Measurements from ENCODE around the gene SDE2.
"Not testable (repeated sequence)": the region's sequence is repeated elsewhere in the genome, so short reads cannot be mapped to it uniquely, and the experiment has no call there.

The SDE2 gene

DNA sequence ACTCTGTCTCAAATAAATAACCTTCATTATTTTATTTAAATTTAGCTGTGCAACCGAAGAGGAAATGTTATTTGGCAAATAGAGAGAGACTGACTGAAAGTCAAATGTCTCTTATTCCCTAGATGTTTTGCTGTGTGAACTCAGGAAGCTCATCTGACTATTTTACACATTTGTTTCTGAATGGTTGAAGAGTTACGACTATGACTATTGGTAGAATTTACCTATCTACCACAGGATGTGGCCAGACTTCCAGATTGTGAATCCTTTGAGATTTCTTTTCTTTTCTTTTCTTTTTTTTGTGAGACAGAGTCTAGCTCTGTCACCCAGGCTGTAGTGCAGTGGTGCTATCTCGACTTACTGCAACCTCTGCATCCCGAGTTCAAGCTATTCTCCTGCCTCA, 5.3 kb upstream of the SDE2 start:
- DNase-seq = no peak

DNA sequence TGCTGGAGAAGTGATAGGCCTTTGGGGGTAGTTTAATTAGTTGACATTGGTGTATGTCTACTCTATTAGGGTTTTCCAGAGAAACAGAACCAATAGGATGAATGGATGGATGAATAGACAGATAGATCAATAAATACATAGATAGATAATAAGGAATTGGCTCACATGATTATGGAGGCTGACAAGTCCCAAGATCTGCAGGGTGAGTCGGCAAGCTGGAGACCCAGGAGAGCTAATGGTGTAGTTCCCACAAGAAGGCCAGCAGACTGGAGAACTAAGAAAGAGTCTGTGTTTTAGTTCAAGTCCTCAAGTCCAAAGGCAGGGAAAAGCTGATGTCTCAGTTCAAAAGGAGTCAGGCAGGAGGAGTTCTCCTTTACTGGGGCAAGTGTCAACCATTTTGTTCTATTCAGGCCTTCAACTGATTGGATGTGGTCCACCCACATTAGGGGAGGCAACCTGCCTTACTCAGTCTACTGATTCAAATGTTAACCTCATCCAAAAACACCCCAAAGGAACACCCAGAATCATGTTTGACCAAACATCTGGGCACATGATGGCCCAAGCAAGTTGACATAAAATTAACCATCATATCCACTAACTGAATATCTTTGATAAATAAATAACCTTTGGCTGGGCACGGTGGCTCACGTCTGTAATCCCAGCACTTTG, 4.5 kb upstream of the SDE2 start:
- DNase-seq = no peak

DNA sequence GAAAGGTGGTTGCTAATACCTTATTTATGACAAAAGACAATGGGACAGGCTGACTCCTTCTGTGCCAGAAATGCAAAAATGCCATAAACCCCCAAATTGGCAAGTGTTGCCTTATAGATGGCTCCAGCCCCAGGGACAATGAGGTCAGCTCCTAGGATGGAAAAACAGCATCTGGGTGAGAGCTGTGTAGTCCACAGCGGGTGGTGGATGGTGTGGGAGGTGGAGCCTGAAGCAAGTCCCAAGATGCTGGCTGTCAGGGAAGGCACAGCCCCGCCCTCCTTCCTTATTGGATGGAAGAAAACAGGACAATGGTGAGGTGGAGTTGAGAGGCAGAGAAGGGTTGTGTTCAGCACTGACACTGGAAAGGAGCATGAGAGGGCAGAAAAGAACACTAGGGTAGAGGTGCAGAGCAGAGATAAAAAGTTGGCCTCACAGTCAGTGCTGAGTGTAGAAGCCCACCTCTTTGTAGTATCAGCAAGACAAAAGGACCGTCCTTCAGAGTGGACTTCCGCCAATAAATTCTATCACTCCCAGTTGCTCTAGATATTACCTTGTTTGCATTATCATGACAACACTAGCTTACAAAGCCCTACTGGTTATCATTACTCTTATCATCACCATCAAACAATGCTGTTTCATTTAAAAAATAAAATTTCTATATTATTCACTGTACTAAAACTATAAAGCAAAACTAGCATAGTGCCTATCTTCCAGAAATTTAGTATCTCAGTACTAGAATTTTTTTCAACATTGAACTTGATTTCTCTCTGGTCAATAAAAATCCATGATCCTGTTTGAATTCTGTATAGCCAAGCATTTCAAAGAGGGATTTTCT, 3.7 kb upstream of the SDE2 start:
- no peak for DNase-seq

DNA sequence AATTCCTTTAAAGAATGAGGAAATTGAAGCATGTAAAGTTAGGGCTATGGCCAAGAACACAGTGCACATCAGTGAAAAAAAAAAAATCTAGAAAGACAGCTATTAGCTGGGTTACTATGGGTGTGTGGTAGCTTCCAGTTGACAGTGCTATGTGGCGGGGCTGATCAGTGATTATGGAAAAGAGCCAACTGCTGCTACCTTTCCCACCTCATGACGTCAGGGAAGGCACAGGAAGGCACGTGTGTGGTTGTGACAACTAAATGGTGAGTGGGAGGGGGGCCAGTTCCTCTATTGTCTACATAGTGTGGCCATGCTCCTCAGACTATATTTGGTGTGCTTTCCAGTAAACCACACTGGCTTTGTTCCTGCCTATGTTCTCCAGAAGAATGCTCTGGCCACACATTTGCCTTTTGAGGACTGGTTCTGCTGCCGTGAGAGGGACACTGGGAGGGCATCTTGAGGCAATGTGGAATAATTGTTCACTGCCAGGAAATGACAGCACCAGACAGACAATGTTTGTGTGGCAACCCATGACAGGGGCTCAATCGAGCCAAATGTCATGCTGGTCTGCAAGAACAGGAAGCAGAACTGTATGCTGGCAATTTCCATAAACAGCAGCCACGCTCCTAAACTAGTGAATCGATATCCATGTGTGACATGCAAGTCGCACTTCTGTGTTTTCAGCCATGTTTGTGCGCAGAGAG, 3.0 kb upstream of the SDE2 start:
- DNase-seq = peak; percentile 49

DNA sequence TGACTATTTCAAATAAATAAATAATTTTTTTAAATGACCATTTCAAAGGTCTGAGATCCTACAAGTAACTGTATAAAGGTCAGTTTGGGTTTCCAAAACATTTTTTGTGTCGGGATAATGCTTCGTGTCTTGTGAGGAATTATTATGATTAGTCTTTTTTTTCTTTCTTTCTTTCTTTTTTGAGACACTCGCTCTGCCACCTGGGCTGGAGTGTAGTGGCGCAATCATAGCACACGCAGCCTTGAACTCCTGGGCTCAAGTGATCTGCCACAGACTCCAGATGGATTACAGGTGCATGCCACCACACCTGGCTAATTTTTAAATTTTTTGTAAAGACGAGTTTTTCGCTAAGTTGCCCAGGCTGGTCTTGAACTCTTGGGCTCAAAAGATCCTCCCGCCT, 1.9 kb upstream of the SDE2 start:
- no peak for DNase-seq

DNA sequence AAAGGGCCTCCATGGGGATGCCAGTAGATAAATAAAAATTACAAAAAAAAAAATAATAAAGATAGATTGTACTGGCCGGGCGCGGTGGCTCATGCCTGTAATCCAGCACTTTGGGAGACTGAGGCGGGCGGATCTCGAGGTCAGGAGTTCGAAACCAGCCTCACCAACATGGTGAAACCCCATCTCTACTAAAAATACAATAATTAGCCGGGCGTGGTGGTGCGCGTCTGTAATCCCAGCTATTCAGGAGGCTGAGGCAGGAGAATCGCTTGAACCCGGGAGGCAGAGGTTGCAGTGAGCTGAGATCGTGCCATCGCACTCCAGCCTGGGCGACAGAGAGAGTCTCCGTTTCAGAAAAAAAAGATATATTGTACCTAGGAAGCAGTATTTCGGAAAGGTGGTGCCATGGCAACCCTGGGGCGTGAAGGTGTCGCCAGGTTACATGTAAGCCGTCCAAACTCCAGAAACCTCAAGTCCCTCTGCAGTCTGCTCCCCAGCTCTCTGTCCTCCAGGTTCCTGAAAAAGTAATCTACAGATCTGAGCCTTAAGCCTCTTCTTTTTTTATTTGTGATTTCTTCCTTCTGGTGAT, 1.4 kb upstream of the SDE2 start:
- DNase-seq = not testable (repeated sequence)

DNA sequence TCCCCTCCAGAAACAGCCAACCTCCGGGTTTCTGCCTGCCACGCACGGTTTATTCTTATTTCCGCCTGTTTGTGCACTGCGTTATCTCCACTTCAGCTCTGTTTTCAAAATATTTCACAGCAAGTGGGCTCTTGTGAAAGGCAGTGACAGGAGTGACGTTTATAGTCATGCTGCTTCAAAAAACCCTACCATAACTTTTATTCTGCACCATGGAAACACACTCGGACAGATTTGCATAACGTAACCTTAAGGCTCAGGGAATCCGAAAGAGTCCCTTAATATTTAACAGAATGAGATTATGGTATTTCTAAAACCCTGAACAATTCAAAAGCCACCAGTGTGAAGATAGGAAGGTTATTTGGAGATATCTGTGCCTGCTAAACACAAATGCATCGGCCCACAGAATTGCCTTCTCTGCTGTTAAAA, 782 bp upstream of the SDE2 start:
- DNase-seq = no peak

DNA sequence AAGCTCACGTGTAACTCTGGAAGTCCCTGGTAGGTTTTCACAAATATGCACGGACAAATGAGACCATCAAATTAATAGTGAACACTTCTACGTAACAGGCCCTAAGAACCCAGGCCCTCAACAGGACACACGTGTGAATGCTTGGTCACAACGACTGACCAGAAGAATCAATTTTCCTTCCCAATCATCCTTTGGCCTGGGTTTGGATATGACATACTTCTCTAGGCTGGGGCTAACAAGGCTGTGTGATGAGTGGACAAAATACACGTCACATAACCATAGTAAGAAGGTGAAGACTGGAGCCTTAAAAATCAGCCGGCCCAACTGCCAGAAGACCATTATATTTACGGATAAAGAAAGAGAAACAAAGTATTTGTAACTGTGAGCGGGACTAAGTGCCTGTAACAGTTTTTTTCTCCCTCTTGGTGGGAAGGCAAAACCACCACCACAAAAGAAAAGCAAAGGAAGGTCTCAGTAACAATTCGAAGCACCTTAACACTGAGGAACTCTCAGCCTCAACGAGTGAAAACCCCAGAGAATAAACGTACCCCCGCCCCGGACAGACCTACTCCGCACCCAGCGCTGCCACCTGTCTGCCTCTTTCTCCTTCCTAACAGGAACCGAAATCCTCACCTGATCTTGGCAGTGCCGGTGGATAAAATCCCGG, 450 bp downstream of the SDE2 start:
- no peak for DNase-seq

DNA sequence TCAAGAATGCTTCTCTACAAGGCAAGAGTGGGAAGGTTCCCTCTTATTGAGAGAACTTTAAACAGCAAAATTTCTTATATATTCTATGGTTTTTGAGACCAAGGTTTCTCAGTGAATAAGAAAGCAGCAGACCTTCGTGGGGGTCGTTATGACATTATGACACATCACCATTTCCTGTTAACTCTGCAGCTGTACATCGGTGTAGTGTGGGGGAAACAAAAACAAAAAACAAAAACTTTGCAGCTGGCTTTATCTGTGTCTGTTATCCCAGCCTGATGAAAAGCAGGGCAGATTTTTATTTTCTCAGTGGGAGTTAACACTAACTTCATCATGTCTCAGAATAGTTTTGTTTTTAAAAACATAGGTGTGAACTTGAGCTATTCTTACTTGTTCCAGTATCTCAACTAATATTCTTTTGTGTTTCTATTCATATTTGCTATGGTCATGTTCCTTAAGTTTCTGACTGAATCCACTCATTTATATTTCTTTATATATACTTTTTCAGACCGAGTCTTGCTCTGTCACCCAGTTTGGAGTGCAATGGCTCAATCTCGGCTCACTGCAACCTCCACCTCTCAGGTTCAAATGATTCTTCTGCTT, 2.1 kb downstream of the SDE2 start:
- DNase-seq = no peak

DNA sequence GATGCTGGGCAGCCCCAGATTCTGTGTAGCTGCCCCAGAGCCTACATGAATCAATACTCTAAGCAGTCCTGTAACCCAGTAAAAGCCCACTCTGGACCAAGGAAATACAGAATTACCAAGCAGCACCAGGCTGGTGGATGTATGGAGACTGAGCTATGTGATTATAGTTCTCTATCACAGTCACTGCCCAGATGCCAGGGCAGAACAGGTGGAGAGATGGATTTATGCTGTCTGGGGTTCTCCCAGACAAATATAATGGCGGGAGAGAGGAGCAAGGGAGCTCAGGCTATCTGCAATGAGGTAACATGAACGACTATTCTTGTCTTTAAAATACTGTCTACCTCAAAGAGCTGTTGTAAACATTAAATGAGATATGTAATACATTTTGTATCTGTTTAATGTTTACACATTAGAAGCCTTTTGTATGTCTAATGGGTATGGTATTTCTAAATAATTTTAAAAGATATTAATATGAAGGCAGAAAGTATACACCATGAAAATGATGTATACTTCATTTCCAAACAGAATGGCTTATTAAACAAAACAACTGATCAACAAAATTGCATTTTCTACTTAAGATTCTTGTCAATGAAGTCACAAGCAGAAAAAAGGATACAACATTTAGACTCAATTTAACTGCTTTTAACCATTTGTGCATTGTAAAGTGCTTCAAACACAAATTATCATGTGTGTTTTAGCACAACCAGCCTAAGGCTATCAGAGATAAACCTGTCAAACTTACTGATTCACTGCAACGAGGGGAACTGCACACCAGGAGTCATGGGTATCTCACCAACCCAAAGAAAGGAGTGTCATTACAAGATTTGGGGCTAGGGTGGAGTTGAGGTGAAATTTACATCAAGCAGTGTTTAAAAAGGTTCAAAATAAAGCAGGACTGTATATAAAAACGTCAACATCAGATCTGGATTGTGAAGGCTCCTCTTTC, 3.0 kb downstream of the SDE2 start:
- no peak for DNase-seq

DNA sequence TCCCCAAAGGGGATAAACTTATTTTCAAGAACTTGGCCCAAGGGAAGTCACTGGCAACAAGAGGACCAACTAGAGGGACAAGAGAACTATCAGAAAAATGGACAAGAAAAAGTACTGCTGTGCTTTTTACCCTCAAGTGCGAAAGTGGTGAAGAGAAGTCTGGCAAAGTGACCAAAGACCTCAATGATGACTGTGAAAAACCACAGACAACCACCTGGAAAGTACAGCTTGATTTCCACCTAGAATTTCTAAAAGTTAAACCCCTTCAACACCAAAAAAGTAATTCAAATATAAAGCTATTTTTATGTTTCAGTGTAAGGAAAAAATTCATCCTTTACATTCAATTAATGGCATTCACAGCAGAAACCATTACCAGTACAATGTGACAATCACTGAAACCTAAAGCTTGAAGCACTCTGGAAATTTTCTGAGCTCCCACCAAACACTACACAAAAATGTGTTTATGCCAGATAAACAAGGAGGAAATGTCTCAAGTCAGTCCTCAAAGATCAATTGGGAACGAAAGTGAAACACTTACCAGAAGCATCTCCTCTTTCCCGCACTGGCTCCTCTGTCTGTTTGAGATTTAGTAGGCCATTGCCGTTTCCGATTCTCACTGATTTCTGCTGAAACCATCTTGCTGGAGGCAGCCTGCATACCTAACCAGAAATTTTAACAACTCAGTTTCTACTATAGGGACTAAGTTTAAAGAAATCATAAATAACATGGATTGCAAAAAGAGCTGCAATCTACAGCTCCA, 8.3 kb downstream of the SDE2 start:
- no peak for DNase-seq

DNA sequence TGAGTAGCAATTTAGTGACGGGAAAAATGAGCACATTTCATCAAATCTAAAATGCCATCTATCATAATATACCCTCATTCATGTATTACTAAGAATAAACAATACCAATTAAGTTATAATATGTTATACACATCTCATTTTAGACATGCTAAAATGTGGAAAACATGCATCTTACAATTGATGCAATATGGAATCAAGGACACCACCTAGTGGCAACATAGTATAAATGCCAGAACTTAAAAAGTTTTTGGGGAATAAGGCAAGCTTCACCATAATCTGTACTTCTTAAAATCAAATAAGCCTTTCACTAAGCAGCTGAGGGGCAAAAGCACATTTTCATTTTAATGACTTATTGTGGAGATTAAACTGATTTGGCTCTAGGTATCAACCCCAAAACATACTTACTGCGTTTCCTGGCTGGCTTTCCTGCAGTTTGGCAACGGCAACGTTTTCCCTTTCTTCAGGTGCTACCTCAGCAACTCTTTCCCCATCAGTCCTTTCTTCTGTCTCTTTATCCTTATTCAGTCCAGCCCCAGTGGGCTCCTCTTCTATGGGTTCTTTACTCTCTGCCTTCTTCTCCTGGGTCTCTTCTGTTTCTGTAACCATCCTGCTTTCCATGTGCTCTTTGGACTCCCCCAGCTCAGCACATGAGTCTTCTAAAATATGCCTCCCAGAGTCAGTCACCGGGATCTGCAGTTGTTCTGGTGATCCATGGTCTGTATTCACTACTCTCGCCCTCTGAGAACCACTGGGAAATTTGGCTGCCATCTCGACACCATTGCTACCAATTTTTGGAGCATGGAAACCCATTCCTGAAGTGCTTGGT, 11.4 kb downstream of the SDE2 start:
- DNase-seq = no peak

DNA sequence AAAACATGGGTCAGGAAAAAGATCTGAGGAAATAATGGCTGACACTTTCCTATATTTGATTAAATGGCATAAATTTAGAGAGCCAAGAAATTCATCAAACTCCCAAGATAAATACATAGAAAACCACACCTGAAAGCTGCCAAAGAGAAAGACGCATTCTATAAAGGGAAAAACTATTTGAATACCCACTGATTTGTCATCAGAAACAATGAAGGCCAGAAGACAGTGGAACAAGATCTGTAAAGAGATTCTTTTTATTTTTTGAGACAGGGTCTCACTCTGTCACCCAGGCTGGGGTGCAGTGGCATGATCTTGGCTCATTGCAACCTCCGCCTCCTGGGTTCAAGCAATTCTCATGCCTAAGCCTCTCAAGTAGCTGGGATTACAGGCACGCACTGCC, 17.4 kb downstream of the SDE2 start:
- DNase-seq = no peak

DNA sequence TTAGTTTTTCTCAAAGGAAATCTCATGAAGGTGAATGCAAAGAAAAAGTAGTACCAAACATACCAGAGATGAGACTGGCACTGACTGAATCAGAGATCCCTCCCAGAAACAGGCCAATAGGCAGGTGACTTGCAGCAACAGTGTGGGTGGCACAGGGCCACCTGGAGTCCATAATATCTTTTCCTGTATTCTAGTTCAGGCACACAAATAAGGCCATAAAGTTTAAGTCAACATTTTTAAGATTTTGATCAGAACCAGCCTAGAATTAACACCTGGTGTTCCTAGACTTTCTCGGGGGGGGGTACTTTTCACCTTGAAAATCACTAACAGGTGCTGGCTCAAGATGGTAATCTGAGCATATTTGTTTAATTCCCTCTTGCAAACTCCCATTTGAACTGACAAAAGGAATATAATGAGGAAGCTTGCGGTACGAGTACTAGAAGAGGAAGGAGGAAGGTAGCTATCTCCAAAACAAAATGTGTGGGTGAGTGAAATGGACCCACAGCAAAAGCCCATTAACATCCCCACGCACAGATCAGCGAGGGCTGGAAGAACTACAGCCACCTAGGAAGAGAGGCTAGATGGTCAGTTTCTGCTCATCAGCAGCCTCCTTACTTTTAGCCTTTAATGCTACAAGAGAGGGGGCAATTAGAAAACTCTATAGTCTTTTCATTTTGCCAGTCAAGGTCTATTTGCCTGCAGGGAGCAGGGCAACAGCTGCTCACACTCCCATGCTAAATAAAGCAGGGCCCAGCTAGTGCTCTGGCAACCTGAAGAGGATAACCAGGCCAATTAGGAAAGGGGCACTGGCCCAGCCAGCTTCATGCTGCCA, 18.9 kb downstream of the SDE2 start:
- no peak for DNase-seq

DNA sequence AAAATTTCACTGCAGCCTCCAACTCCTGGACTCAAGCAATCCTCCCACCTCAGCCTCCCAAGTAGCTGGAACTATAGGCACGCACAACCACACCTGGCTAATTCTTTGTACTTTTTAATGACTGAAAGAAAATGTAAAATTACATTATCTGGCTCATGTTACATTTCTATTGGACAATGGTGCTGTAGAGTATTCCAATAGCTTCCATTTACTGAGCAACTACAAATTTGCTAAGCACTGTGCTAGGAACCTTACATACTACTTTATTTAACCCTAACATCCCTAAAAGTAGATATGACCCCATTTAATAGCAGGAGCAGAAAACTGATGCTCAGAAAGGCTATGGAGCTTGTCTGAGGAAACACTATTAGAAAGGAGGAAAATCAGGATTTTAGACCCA, 19.7 kb downstream of the SDE2 start:
- DNase-seq = no peak

DNA sequence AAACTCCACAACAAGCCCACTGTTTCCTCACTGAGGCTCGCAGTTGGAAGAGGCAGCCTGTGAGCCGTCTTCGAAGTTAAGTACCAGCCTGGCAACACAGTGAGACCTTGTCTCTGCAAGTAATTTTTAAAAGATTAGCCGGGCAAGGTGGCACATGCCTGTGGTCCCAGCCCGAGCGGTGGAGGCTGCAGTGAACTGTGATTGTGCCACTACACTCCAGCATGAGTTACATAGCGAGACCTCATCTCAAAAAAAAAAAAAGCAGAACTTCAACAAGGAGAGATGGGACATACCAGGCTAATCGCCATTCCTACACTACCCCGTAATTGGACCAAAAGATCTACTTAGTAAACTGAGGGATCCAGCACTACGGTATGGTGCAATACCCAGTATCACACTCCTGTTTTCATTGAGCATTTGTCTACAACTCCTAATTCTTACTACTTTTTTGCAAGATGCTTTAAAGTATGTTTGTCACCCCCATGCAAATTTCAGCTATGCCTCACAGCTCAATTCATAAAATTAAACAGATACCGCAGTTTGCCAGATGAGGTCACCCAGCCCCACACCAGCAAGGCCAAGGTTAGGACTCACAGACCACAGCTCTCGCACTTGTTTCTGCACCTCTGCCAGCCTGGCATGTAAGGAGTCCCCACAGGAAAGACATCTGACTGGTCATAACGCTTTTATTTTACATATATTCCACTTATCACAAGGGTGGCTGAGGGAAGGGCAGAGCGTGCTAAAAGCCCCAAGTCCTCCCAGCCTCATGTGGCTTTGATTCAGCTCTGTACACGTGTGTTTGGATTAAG, 21.0 kb downstream of the SDE2 start:
- no peak for DNase-seq

DNA sequence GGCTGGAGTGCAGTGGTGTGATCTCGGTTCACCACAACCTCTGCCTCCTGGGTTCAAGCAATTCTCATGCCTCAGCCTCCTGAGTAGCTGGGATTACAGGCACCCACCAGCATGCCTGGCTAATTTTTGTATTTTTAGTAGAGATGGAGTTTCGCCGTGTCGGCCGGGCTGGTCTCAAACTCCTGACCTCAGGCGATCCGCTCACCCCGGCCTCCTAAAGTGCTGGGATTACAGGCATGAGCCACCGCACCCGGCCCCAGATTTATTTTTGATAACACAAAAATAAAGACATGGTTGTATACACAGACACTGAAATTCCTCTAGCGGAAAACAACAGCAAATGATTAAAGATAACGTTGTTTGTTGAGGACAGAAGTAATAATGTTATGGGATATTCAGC, 24.0 kb downstream of the SDE2 start:
- DNase-seq = not testable (repeated sequence)

DNA sequence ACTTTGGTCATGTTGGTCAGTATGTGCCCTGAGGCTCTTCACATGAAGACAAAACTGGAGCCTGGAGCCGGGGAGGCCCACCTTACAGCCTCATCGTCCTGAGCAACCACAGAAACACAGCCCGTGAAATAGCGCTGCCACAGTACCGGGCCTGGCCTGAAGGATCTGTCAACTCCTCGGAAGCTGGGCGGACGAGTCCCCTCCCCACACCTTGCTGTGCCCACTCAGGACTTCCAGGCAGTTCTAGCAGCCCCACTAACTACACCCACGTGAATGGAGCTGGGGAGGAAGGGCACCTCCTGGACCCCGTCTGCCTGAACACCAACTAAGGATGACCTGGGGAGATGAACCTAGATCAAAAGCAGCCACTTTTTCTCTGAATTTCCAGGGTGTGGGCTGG, 24.7 kb downstream of the SDE2 start:
- no peak for DNase-seq
